ENCODE results near the gene SPPL3. TPM values are rescaled to one million over a fixed set of nuclear protein-coding genes. Genes with fewer than 3 reads are reported as not detected.

SPPL3 gene
- total and polyA plus RNA-seq, 4 donors, result 7.4 to 12.6 (median 8.7) TPM

DNA sequence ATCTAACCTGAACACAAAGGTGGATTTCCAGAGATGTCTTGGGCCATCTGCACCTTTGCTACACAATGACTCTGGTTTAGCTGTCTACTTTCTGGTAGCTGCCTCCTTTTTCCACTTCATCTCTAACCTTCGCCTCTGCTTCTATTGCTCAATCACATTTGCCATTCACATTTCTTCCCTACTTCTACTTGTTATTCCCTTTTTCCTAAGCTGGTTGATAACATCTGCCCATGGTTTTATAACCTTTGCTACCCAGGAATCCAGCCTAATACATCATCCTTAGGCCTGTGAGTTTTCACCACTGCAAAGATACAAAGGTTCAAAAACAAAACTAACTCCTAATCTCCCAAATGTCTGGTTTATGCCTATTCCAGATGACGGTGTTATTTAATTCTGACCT lies 13.2 kb downstream of the SPPL3 start:
- Histone ChIP-seq H3K4me1 (ENCODE audit: control insufficient read depth in 4 of 4, insufficient read depth in 4 of 4, low read length in 3 of 4) (peaks cover 0 to 7% (median under 1%) of the 10 kb centered on the region in 4 donors), H3K9me3 (ENCODE audit: control insufficient read depth in 4 of 4, low read length in 3 of 4) (no peaks in the 10 kb centered on the region), H3K27me3 (ENCODE audit: control insufficient read depth in 4 of 4, insufficient read depth in 4 of 4, low read length in 3 of 4) (no peaks in the 10 kb centered on the region), H3K4me3 (ENCODE audit: low read depth in 1 of 3, low read length in 3 of 3) (no peak overlapping the region), H3K27ac (ENCODE audit: low read depth in 1 of 2, low read length in 2 of 2) (no peak overlapping the region), H3K9ac (ENCODE audit: low read depth in 1 of 2, low read length in 2 of 2) (no peak overlapping the region), H3K36me3 (ENCODE audit: control insufficient read depth in 4 of 4, insufficient read depth in 3 of 4, low read depth in 1 of 4, low read length in 3 of 4) (peaks cover 0 to 2% (median 0%) of the 10 kb centered on the region in 4 donors)
- TF ChIP-seq RAD21 (IDR thresholded peaks at IDR 0.05) (no peak), HNF4A (conservative IDR thresholded peaks at IDR 0.05) (peak in 1 of 2 donors; percentile 32)
- no peak for DNase-seq (ENCODE audit: low spot score)
- WGBS, result 67% methylated on average over 2 of the region's 2 CpGs

- no peak overlapping the region for H3K9ac ChIP-seq (ENCODE audit: low read depth in 1 of 2, low read length in 2 of 2)
- H3K9me3 ChIP-seq (ENCODE audit: control insufficient read depth in 4 of 4, low read length in 3 of 4), result no peaks in the 10 kb centered on the region
- H3K36me3 ChIP-seq (ENCODE audit: control insufficient read depth in 4 of 4, insufficient read depth in 3 of 4, low read depth in 1 of 4, low read length in 3 of 4), result no peaks in the 10 kb centered on the region
- no peak for DNase-seq (ENCODE audit: low spot score)
- H3K4me1 ChIP-seq (ENCODE audit: control insufficient read depth in 4 of 4, insufficient read depth in 4 of 4, low read length in 3 of 4), result peaks cover 0 to 8% (median 0%) of the 10 kb centered on the region in 4 donors
- H3K4me3 ChIP-seq (ENCODE audit: low read depth in 1 of 3, low read length in 3 of 3), result no peak overlapping the region
- TF ChIP-seq MAX (IDR thresholded peaks at IDR 0.05) (no peak), FOXA2 (IDR thresholded peaks at IDR 0.05) (no peak), SP1 (IDR thresholded peaks at IDR 0.05) (no peak), CTCF (IDR thresholded peaks at IDR 0.05; ENCODE audit: low read depth, low read length, missing input control) (no peak), TAF1 (conservative IDR thresholded peaks at IDR 0.05) (no peak), ATF3 (IDR thresholded peaks at IDR 0.05) (no peak), RXRA (IDR thresholded peaks at IDR 0.05) (no peak)
- TF ChIP-seq, protein P1, sequence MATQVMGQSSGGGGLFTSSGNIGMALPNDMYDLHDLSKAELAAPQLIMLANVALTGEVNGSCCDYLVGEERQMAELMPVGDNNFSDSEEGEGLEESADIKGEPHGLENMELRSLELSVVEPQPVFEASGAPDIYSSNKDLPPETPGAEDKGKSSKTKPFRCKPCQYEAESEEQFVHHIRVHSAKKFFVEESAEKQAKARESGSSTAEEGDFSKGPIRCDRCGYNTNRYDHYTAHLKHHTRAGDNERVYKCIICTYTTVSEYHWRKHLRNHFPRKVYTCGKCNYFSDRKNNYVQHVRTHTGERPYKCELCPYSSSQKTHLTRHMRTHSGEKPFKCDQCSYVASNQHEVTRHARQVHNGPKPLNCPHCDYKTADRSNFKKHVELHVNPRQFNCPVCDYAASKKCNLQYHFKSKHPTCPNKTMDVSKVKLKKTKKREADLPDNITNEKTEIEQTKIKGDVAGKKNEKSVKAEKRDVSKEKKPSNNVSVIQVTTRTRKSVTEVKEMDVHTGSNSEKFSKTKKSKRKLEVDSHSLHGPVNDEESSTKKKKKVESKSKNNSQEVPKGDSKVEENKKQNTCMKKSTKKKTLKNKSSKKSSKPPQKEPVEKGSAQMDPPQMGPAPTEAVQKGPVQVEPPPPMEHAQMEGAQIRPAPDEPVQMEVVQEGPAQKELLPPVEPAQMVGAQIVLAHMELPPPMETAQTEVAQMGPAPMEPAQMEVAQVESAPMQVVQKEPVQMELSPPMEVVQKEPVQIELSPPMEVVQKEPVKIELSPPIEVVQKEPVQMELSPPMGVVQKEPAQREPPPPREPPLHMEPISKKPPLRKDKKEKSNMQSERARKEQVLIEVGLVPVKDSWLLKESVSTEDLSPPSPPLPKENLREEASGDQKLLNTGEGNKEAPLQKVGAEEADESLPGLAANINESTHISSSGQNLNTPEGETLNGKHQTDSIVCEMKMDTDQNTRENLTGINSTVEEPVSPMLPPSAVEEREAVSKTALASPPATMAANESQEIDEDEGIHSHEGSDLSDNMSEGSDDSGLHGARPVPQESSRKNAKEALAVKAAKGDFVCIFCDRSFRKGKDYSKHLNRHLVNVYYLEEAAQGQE (IDR thresholded peaks at IDR 0.05), result no peak
- WGBS, result 63% methylated on average over 5 of the region's 5 CpGs
- H3K27ac ChIP-seq (ENCODE audit: low read depth in 1 of 2, low read length in 2 of 2), result no peak overlapping the region
- no peaks in the 10 kb centered on the region for H3K27me3 ChIP-seq (ENCODE audit: control insufficient read depth in 4 of 4, insufficient read depth in 4 of 4, low read length in 3 of 4)
These were observed 16.7 kb downstream of the SPPL3 start for GRCh38 chr12:120887253-120888043.

All from liver (tissue), 9 donors.